Neural progenitor cell (in vitro differentiated cells): Measurements from ENCODE around the gene AK4. TPM values are rescaled to one million over a fixed set of nuclear protein-coding genes. Genes with fewer than 3 reads are reported as not detected.

Source experiments
- DNase-seq: peaks from one replicate; pipeline ENCODE4 v3.0.0-alpha.2; 2016; ENCODE audit warnings: low spot score
- H2AFZ ChIP-seq: fragments of 200-600 bp; sonication (generic); replicated peaks from 2 replicates; pipeline ENCODE4 v1.6.1; 2016; ENCODE audit warnings: antibody characterized with exemption
- H3F3A ChIP-seq: fragments of 200-600 bp; sonication (generic); 2 replicates; pipeline ENCODE4 v1.6.1; 2016; ENCODE audit warnings: antibody characterized with exemption, low read depth
- H3K27ac ChIP-seq: fragments of 200-600 bp; sonication (generic); 2 replicates; pipeline ENCODE4 v1.5.1; 2016; ENCODE audit warnings: mild to moderate bottlenecking
- H3K27me3 ChIP-seq: fragments of 200-600 bp; sonication (generic); 2 replicates; pipeline ENCODE4 v1.6.1; 2016; ENCODE audit warnings: mild to moderate bottlenecking, moderate library complexity
- H3K36me3 ChIP-seq: fragments of 200-600 bp; sonication (generic); 2 replicates; pipeline ENCODE4 v1.5.1; 2016
- H3K4me1 ChIP-seq: fragments of 200-600 bp; sonication (generic); 2 replicates; pipeline ENCODE4 v1.6.1; 2016; ENCODE audit warnings: mixed run types
- H3K4me2 ChIP-seq: fragments of 200-600 bp; sonication (generic); 2 replicates; pipeline ENCODE4 v1.6.1; 2016
- H3K4me3 ChIP-seq: fragments of 200-600 bp; sonication (generic); 2 replicates; pipeline ENCODE4 v1.5.1; 2016
- H3K79me2 ChIP-seq: fragments of 200-600 bp; sonication (generic); 2 replicates; pipeline ENCODE4 v1.6.1; 2016; ENCODE audit warnings: low read depth
- H3K9ac ChIP-seq: fragments of 200-600 bp; sonication (generic); 2 replicates; pipeline ENCODE4 v1.6.1; 2016
- H3K9me3 ChIP-seq: fragments of 200-600 bp; sonication (generic); 2 replicates; pipeline ENCODE4 v1.5.1; 2016; ENCODE audit warnings: low read depth
- H4K20me1 ChIP-seq: fragments of 200-600 bp; sonication (generic); 2 replicates; pipeline ENCODE4 v1.6.1; 2016; ENCODE audit warnings: low read depth
- H3K27ac Mint-ChIP-seq: 3 replicates; pipeline ENCODE4 v1.8.0; 2021; ENCODE audit warnings: mixed read lengths
- H3K27me3 Mint-ChIP-seq: 2 replicates; pipeline ENCODE4 v1.8.0; 2022; ENCODE audit warnings: low read depth, mild to moderate bottlenecking, inconsistent platforms, moderate library complexity, mixed read lengths; ENCODE audit not compliant: insufficient read depth
- H3K36me3 Mint-ChIP-seq: 3 replicates; pipeline ENCODE4 v1.8.0; 2021; ENCODE audit warnings: mixed read lengths
- H3K4me1 Mint-ChIP-seq: 3 replicates; pipeline ENCODE4 v1.8.0; 2021; ENCODE audit warnings: mixed read lengths
- H3K4me3 Mint-ChIP-seq: 3 replicates; pipeline ENCODE4 v1.8.0; 2021; ENCODE audit warnings: mild to moderate bottlenecking, moderate library complexity, mixed read lengths
- H3K9me3 Mint-ChIP-seq: 3 replicates; pipeline ENCODE4 v1.8.0; 2020; ENCODE audit warnings: mixed read lengths
- CTCF ChIP-seq: fragments of 200-600 bp; sonication (generic); IDR thresholded peaks from 2 replicates; pipeline ENCODE4 v1.5.1; 2017; ENCODE audit warnings: antibody characterized with exemption, mild to moderate bottlenecking
- EZH2 ChIP-seq: fragments of 200-600 bp; sonication (generic); IDR thresholded peaks from 2 replicates; pipeline ENCODE4 v1.6.1; 2017; ENCODE audit warnings: antibody characterized with exemption, mild to moderate bottlenecking, moderate library complexity
- EZH2phosphoT487 ChIP-seq: fragments of 200-600 bp; sonication (generic); IDR thresholded peaks from 2 replicates; pipeline ENCODE4 v1.6.1; 2017; ENCODE audit warnings: antibody characterized with exemption
- total RNA-seq: library from RNA; depleted of rRNA; stranded (reverse); fragments of >200 nt; gene quantifications from 2 replicates; pipeline ENCODE4 v1.2.3, GENCODE V29; 2015; ENCODE audit warnings: low replicate concordance

AK4 gene
- total RNA-seq, 1 donor from 2014 or later: 31.5 TPM

- Mint-ChIP-seq H3K27ac (no peak overlapping the region), H3K4me1 (no peaks in the 10 kb centered on the region), H3K4me3 (no peak overlapping the region), H3K27me3 (no peaks in the 10 kb centered on the region), H3K9me3 (peaks cover 2% of the 10 kb centered on the region), H3K36me3 (peaks cover 31% of the 10 kb centered on the region)
- H3K4me3 ChIP-seq: no peak overlapping the region
- TF ChIP-seq CTCF: no peak
- TF ChIP-seq EZH2phosphoT487: no peak
- no peak for TF ChIP-seq EZH2
- no peaks in the 10 kb centered on the region for H3K27me3 ChIP-seq
- no peak overlapping the region for H2AFZ ChIP-seq
- no peak overlapping the region for H3K27ac ChIP-seq
- no peaks in the 10 kb centered on the region for H3K4me1 ChIP-seq
- H3K4me2 ChIP-seq: no peak overlapping the region
- no peak for DNase-seq
- no peak overlapping the region for H3K9ac ChIP-seq
- H3F3A ChIP-seq: no peaks in the 10 kb centered on the region
- H3K9me3 ChIP-seq: no peaks in the 10 kb centered on the region
- no peaks in the 10 kb centered on the region for H4K20me1 ChIP-seq
- H3K36me3 ChIP-seq: no peaks in the 10 kb centered on the region
- H3K79me2 ChIP-seq: no peaks in the 10 kb centered on the region
Observed at GRCh38 chr1:65195495-65196417, 47.8 kb downstream of the AK4 start.

- H3K79me2 ChIP-seq: no peaks in the 10 kb centered on the region
- Mint-ChIP-seq H3K27ac (no peak overlapping the region), H3K9me3 (peaks cover 2% of the 10 kb centered on the region), H3K4me1 (no peaks in the 10 kb centered on the region), H3K4me3 (no peak overlapping the region), H3K27me3 (no peaks in the 10 kb centered on the region), H3K36me3 (peaks cover 29% of the 10 kb centered on the region)
- no peak overlapping the region for H3K4me3 ChIP-seq
- H3K4me2 ChIP-seq: no peak overlapping the region
- no peak overlapping the region for H3K9ac ChIP-seq
- H3K9me3 ChIP-seq: no peaks in the 10 kb centered on the region
- no peaks in the 10 kb centered on the region for H3K36me3 ChIP-seq
- H3K4me1 ChIP-seq: no peaks in the 10 kb centered on the region
- H3K27ac ChIP-seq: no peak overlapping the region
- no peaks in the 10 kb centered on the region for H4K20me1 ChIP-seq
- DNase-seq: no peak
- no peaks in the 10 kb centered on the region for H3K27me3 ChIP-seq
- H3F3A ChIP-seq: no peaks in the 10 kb centered on the region
- no peak for TF ChIP-seq EZH2phosphoT487
- no peak for TF ChIP-seq EZH2
- TF ChIP-seq CTCF: no peak
- no peak overlapping the region for H2AFZ ChIP-seq
Observed at GRCh38 chr1:65196926-65197325, 48.9 kb downstream of the AK4 start.

- H3K9ac ChIP-seq: no peak overlapping the region
- no peaks in the 10 kb centered on the region for H3K27me3 ChIP-seq
- H3F3A ChIP-seq: no peaks in the 10 kb centered on the region
- peaks cover 2% of the 10 kb centered on the region for H3K9me3 Mint-ChIP-seq
- TF ChIP-seq EZH2phosphoT487 (no peak), EZH2 (no peak), CTCF (no peak)
- no peak overlapping the region for H3K4me3 ChIP-seq
- H3K4me2 ChIP-seq: no peak overlapping the region
- H3K4me3 Mint-ChIP-seq: no peak overlapping the region
- no peaks in the 10 kb centered on the region for H4K20me1 ChIP-seq
- H2AFZ ChIP-seq: no peak overlapping the region
- no peaks in the 10 kb centered on the region for H3K9me3 ChIP-seq
- H3K36me3 Mint-ChIP-seq: peaks cover 23% of the 10 kb centered on the region
- H3K4me1 Mint-ChIP-seq: no peaks in the 10 kb centered on the region
- no peak overlapping the region for H3K27ac ChIP-seq
- no peak for DNase-seq
- H3K79me2 ChIP-seq: no peaks in the 10 kb centered on the region
- no peaks in the 10 kb centered on the region for H3K4me1 ChIP-seq
- no peaks in the 10 kb centered on the region for H3K27me3 Mint-ChIP-seq
- H3K36me3 ChIP-seq: no peaks in the 10 kb centered on the region
- no peak overlapping the region for H3K27ac Mint-ChIP-seq
Observed at GRCh38 chr1:65197636-65198035, 49.6 kb downstream of the AK4 start.
